Ovary (tissue), 9 donors: ENCODE results near the gene TIMM10. TPM values are rescaled to one million over a fixed set of nuclear protein-coding genes. Genes with fewer than 3 reads are reported as not detected.

Source experiments
- DNase-seq, 5 donors: peaks; one replicate each; pipeline ENCODE4 v3.0.0-alpha.2; 2019 to 2020
- H3K27ac ChIP-seq, 2 donors: fragments of 200-600 bp; one replicate each; pipeline versions ENCODE4 v1.5.1 to v1.8.0; 2019 to 2022
- H3K27me3 ChIP-seq: fragments of 200-600 bp; one replicate; pipeline ENCODE4 v1.8.0; 2022
- H3K36me3 ChIP-seq: fragments of 200-600 bp; sonication (generic); one replicate; pipeline ENCODE4 v1.5.1; 2019
- H3K4me1 ChIP-seq: one replicate; pipeline ENCODE4 v1.8.1; 2013; ENCODE audit warnings: mild to moderate bottlenecking, moderate library complexity; ENCODE audit not compliant: insufficient read depth
- H3K4me3 ChIP-seq: fragments of 200-600 bp; sonication (generic); one replicate; pipeline ENCODE4 v1.5.1; 2017
- H3K9me3 ChIP-seq, 2 donors: fragments of 200-600 bp in 1 of 2; sonication (generic) in 1 of 2; one replicate each; pipeline versions ENCODE4 v1.5.1 to v1.8.1; 2013 to 2019; ENCODE audit warnings: mild to moderate bottlenecking in 1 of 2, moderate library complexity in 1 of 2
- CTCF ChIP-seq, 3 donors: fragments of 450-650 bp in 2 of 3; fragments of 200-600 bp in 1 of 3; IDR thresholded peaks; one replicate each; pipeline versions ENCODE4 v1.5.1 to v1.8.0; 2016 to 2022; ENCODE audit warnings: antibody characterized with exemption in 3 of 3, mild to moderate bottlenecking in 1 of 3
- EP300 ChIP-seq: sonication (generic); formaldehyde crosslinking; IDR thresholded peaks from one replicate; pipeline ENCODE4 v1.6.1; 2017; ENCODE audit warnings: antibody characterized with exemption
- POLR2A ChIP-seq: fragments of 450-650 bp; IDR thresholded peaks from one replicate; pipeline ENCODE4 v1.6.1; 2017; ENCODE audit warnings: antibody characterized with exemption, mild to moderate bottlenecking, moderate library complexity
- WGBS, 3 donors: extraction: QIAGEN DNeasy Blood & Tissue Kit in 1 of 3; methylation state at CpG; one replicate each; pipeline versions ENCODE4 v1.1.5 to v1.1.7; 2013 to 2017; 5-methylcytosine and 5-hydroxymethylcytosine counted together
- intact Hi-C, 4 donors: fragments of 100-400 bp; cut with DNase I; formaldehyde crosslinking; loops; one replicate each; pipeline versions ENCODE4 v1.11.0 to v1.15.1; 2022 to 2023
- polyA plus RNA-seq, 2 donors: library from polyadenylated mRNA; stranded (reverse); fragments of 200-250 nt in 1 of 2; fragments of 350-450 nt in 1 of 2; fragmentation: Illumina TruSeq in 1 of 2; extraction: RNeasy Lipid Tissue Mini Kit (QIAGEN cat#74804) in 1 of 2; gene quantifications; one replicate each; pipeline ENCODE4 v1.2.3, GENCODE V29; 2013 to 2014
- small RNA-seq: library from RNA; depleted of rRNA; stranded (forward); fragments of <200 nt; gene quantifications from one replicate; pipeline ENCODE3, GENCODE V24; 2016
- total RNA-seq, 7 donors: library from RNA; depleted of rRNA in 2 of 7; stranded (reverse); fragments of >200 nt in 2 of 7; fragmentation: NEBNext Ultra II Directional in 3 of 7; extraction: Animal tissue kit (Norgen Biotek cat#: 25700) in 3 of 7; gene quantifications; one replicate each; pipeline versions ENCODE4 v1.1.0 to v1.2.4, GENCODE V29; 2016 to 2023
- donor health status: DM: no; HTN: no; CAD: no; lungs with moderate emphysema.
- donor health status: DM: no; HTN: no; CAD: no.
- donor health status: Bipolar disorder and iron deficiency.
- donor health status: DM: yes; HTN: yes; CAD: no.
- donor health status: DM: no; HTN: no; CAD: no.
- donor health status: DM: yes; HTN: yes; CAD: no.

TIMM10 gene
- total and polyA plus RNA-seq, 9 donors: 23.4 to 42.0 (median 36.6) TPM

GRCh38 chr11:57479021-57479663 is 51.4 kb downstream of the TIMM10 start:
- Histone ChIP-seq H3K27ac (no peak overlapping the region), H3K36me3 (no peaks in the 10 kb centered on the region), H3K9me3 (no peaks in the 10 kb centered on the region), H3K4me3 (no peak overlapping the region), H3K4me1 (peaks cover 10% of the 10 kb centered on the region), H3K27me3 (no peaks in the 10 kb centered on the region)
- TF ChIP-seq CTCF (IDR thresholded peaks at IDR 0.05): no peak
- TF ChIP-seq POLR2A: no peak
- TF ChIP-seq EP300: no peak
- no peak for DNase-seq
- intact Hi-C loops: no loop called here
- WGBS, 3 donors: 23 to 27% (median 25%) methylated on average over 11 of the region's 11 CpGs

Small RNA genes within 50 kb of the gene (small RNA-seq; reads per million reads assigned to genes)
- gene RN7SL605P: not detected

Other genes with a start within 250 kb of the TIMM10 start
- gene TNKS1BP1, start 205.8 kb downstream of the TIMM10 start, total RNA-seq: 100 to 1,000 TPM in 5 of 7 donors, 10 to 100 TPM in 2; 45.2 to 230 (median 149) TPM
- 10 to 100 TPM; 88.5 to 93.9 TPM for gene TNKS1BP1, start 205.8 kb downstream of the TIMM10 start, polyA plus RNA-seq
- gene SSRP1, start 194.9 kb downstream of the TIMM10 start, total RNA-seq: 100 to 1,000 TPM in 1 of 7 donors, 10 to 100 TPM in 6; 43.3 to 105 (median 87.7) TPM
- gene SSRP1, start 194.9 kb downstream of the TIMM10 start, polyA plus RNA-seq: 100 to 1,000 TPM in 1 of 2 donors, 10 to 100 TPM in 1; 78.6 to 134 TPM
- under 1 TPM in 1 of 7 donors, not detected in 6; 0.12 TPM for gene P2RX3, start 192.4 kb downstream of the TIMM10 start, total RNA-seq
- under 1 TPM in 1 of 2 donors, not detected in 1; 0.13 TPM for gene P2RX3, start 192.4 kb downstream of the TIMM10 start, polyA plus RNA-seq
- not detected for gene PRG3, start 149.6 kb downstream of the TIMM10 start, total RNA-seq
- gene PRG3, start 149.6 kb downstream of the TIMM10 start, polyA plus RNA-seq: not detected
- gene PRG2, start 140.1 kb downstream of the TIMM10 start, total RNA-seq: not detected
- gene PRG2, start 140.1 kb downstream of the TIMM10 start, polyA plus RNA-seq: under 1 TPM in 1 of 2 donors, not detected in 1; 0.15 TPM
- 10 to 100 TPM; 17.0 to 47.2 (median 36.3) TPM for gene SLC43A3, start 103.6 kb downstream of the TIMM10 start, total RNA-seq
- gene SLC43A3, start 103.6 kb downstream of the TIMM10 start, polyA plus RNA-seq: 10 to 100 TPM; 21.2 to 69.3 TPM
- gene RTN4RL2, start 70.2 kb downstream of the TIMM10 start, total RNA-seq: 1 to 10 TPM in 2 of 7 donors, under 1 TPM in 5; 0.23 to 2.0 (median 0.83) TPM
- under 1 TPM in 1 of 2 donors, not detected in 1; 0.53 TPM for gene RTN4RL2, start 70.2 kb downstream of the TIMM10 start, polyA plus RNA-seq
- 10 to 100 TPM; 11.5 to 23.5 (median 18.6) TPM for gene SLC43A1, start 15.1 kb downstream of the TIMM10 start, total RNA-seq
- gene SLC43A1, start 15.1 kb downstream of the TIMM10 start, polyA plus RNA-seq: 10 to 100 TPM; 14.8 to 30.4 TPM
- gene SMTNL1, start 6.8 kb upstream of the TIMM10 start, total RNA-seq: not detected
- not detected for gene SMTNL1, start 6.8 kb upstream of the TIMM10 start, polyA plus RNA-seq
- gene UBE2L6, start 36.9 kb upstream of the TIMM10 start, total RNA-seq: 10 to 100 TPM; 27.2 to 71.0 (median 59.7) TPM
- 100 to 1,000 TPM in 1 of 2 donors, 10 to 100 TPM in 1; 51.1 to 114 TPM for gene UBE2L6, start 36.9 kb upstream of the TIMM10 start, polyA plus RNA-seq
- 100 to 1,000 TPM; 454 to 906 (median 709) TPM for gene SERPING1, start 66.9 kb upstream of the TIMM10 start, total RNA-seq
- 1,000 to 10,000 TPM in 1 of 2 donors, 100 to 1,000 TPM in 1; 731 to 2,358 TPM for gene SERPING1, start 66.9 kb upstream of the TIMM10 start, polyA plus RNA-seq
- gene YPEL4, start 119.2 kb upstream of the TIMM10 start, total RNA-seq: 10 to 100 TPM in 1 of 7 donors, 1 to 10 TPM in 6; 2.1 to 12.9 (median 4.4) TPM
- 10 to 100 TPM in 1 of 2 donors, 1 to 10 TPM in 1; 7.1 to 15.3 TPM for gene YPEL4, start 119.2 kb upstream of the TIMM10 start, polyA plus RNA-seq
- 10 to 100 TPM in 4 of 7 donors, 1 to 10 TPM in 3; 5.5 to 11.9 (median 11.1) TPM for gene CLP1, start 127.0 kb upstream of the TIMM10 start, total RNA-seq
- gene CLP1, start 127.0 kb upstream of the TIMM10 start, polyA plus RNA-seq: 10 to 100 TPM in 1 of 2 donors, 1 to 10 TPM in 1; 7.2 to 10.5 TPM
- gene ZDHHC5, start 137.4 kb upstream of the TIMM10 start, total RNA-seq: 10 to 100 TPM; 19.9 to 54.1 (median 39.9) TPM
- gene ZDHHC5, start 137.4 kb upstream of the TIMM10 start, polyA plus RNA-seq: 10 to 100 TPM; 22.3 to 62.6 TPM
- gene MED19, start 181.5 kb upstream of the TIMM10 start, total RNA-seq: 10 to 100 TPM in 6 of 7 donors, 1 to 10 TPM in 1; 9.8 to 18.2 (median 13.0) TPM
- gene MED19, start 181.5 kb upstream of the TIMM10 start, polyA plus RNA-seq: 10 to 100 TPM; 13.8 to 19.8 TPM
- gene TMX2, start 181.8 kb upstream of the TIMM10 start, total RNA-seq: 10 to 100 TPM; 31.5 to 86.2 (median 56.8) TPM
- 100 to 1,000 TPM in 1 of 2 donors, 10 to 100 TPM in 1; 63.3 to 130 TPM for gene TMX2, start 181.8 kb upstream of the TIMM10 start, polyA plus RNA-seq
- gene SELENOH, start 210.7 kb upstream of the TIMM10 start, total RNA-seq: 100 to 1,000 TPM in 5 of 7 donors, 10 to 100 TPM in 2; 88.1 to 244 (median 107) TPM
- gene SELENOH, start 210.7 kb upstream of the TIMM10 start, polyA plus RNA-seq: 100 to 1,000 TPM in 1 of 2 donors, 10 to 100 TPM in 1; 33.9 to 142 TPM
- not detected for gene BTBD18, start 221.1 kb upstream of the TIMM10 start, total RNA-seq
- gene BTBD18, start 221.1 kb upstream of the TIMM10 start, polyA plus RNA-seq: under 1 TPM in 1 of 2 donors, not detected in 1; 0.02 TPM
- gene CTNND1, start 231.0 kb upstream of the TIMM10 start, total RNA-seq: 100 to 1,000 TPM in 6 of 7 donors, 10 to 100 TPM in 1; 58.4 to 134 (median 119) TPM
- gene CTNND1, start 231.0 kb upstream of the TIMM10 start, polyA plus RNA-seq: 100 to 1,000 TPM in 1 of 2 donors, 10 to 100 TPM in 1; 40.3 to 153 TPM